HEK293 (cell line): ENCODE measurements around the gene CHST9.

Source experiments
- CTCF ChIA-PET: fragments of 350-600 bp; formaldehyde crosslinking; extraction: SDS; loops from one replicate; lab custom pipeline; 2021; ENCODE audit warnings: antibody characterized with exemption; lab: Yijun Ruan, JAX
- POLR2A ChIA-PET: fragments of 300-600 bp; formaldehyde crosslinking; extraction: SDS; loops from one replicate; lab custom pipeline; 2020; ENCODE audit warnings: antibody characterized with exemption, inconsistent platforms; lab: Yijun Ruan, JAX
- H3K27ac ChIP-seq: fragments of 200-500 bp; sonication (Bioruptor generic); 2 replicates; pipeline ENCODE4 v1.5.1; 2014; ENCODE audit warnings: low read depth, low read length, control low read depth, inconsistent platforms; ENCODE audit errors: extremely low read depth
- H3K36me3 ChIP-seq, 2 experiments: fragments of 200-500 bp in 1 of 2; sonication (Bioruptor generic) in 1 of 2; 1 replicate in 1 of 2; 2 replicates in 1 of 2; pipeline ENCODE4 v1.5.1; 2014 to 2017; ENCODE audit warnings: inconsistent platforms in 2 of 2, low read length in 2 of 2; ENCODE audit not compliant: control insufficient read depth in 2 of 2, insufficient read depth in 1 of 2
- H3K4me1 ChIP-seq: fragments of 200-500 bp; sonication (Bioruptor generic); 2 replicates; pipeline ENCODE4 v1.5.1; 2014; ENCODE audit warnings: mild to moderate bottlenecking, low read length, inconsistent platforms; ENCODE audit not compliant: control insufficient read depth, insufficient read depth
- H3K4me3 ChIP-seq: 2 replicates; pipeline ENCODE4 v1.5.1; 2011; ENCODE audit warnings: low read depth, mild to moderate bottlenecking, control low read depth, low read length, moderate library complexity
- H3K9me3 ChIP-seq: fragments of 200-500 bp; sonication (Bioruptor generic); 2 replicates; pipeline ENCODE4 v1.5.1; 2014; ENCODE audit warnings: low read depth, low read length, inconsistent platforms; ENCODE audit not compliant: control insufficient read depth, insufficient read depth
- EGR2 ChIP-seq: fragments of 450-650 bp; formaldehyde crosslinking; IDR thresholded peaks from 2 replicates; pipeline ENCODE4 v1.5.1; 2016; ENCODE audit warnings: low read depth, missing biosample characterization, missing genetic modification characterization
- GFI1B ChIP-seq: fragments of 450-650 bp; formaldehyde crosslinking; IDR thresholded peaks from 2 replicates; pipeline ENCODE4 v1.5.1; 2016; ENCODE audit warnings: missing biosample characterization, missing genetic modification characterization
- GLI4 ChIP-seq: fragments of 450-650 bp; formaldehyde crosslinking; IDR thresholded peaks from 2 replicates; pipeline ENCODE4 v1.5.1; 2016; ENCODE audit warnings: missing biosample characterization, missing genetic modification characterization
- TCF7L2 ChIP-seq: IDR thresholded peaks from 2 replicates; pipeline ENCODE4 v1.6.1; 2011; ENCODE audit warnings: low read depth, mild to moderate bottlenecking, inconsistent platforms, low read length, moderate library complexity, borderline replicate concordance
- WT1 ChIP-seq: fragments of 450-650 bp; formaldehyde crosslinking; IDR thresholded peaks from 2 replicates; pipeline ENCODE4 v1.5.1; 2016; ENCODE audit warnings: missing biosample characterization, missing genetic modification characterization
- YY1 ChIP-seq: fragments of 450-650 bp; formaldehyde crosslinking; IDR thresholded peaks from 2 replicates; pipeline ENCODE4 v1.5.1; 2018; ENCODE audit warnings: missing biosample characterization, missing genetic modification characterization
- ZBTB1 ChIP-seq: fragments of 450-650 bp; formaldehyde crosslinking; IDR thresholded peaks from 2 replicates; pipeline ENCODE4 v1.5.1; 2016; ENCODE audit warnings: missing biosample characterization, missing genetic modification characterization
- ZBTB17 ChIP-seq: fragments of 450-650 bp; formaldehyde crosslinking; IDR thresholded peaks from 2 replicates; pipeline ENCODE4 v1.5.1; 2016; ENCODE audit warnings: missing biosample characterization, missing genetic modification characterization
- ZFP3 ChIP-seq: fragments of 450-650 bp; formaldehyde crosslinking; IDR thresholded peaks from 2 replicates; pipeline ENCODE4 v1.5.1; 2016; ENCODE audit warnings: low read depth, missing biosample characterization, missing genetic modification characterization
- ZNF10 ChIP-seq: fragments of 450-650 bp; formaldehyde crosslinking; IDR thresholded peaks from 2 replicates; pipeline ENCODE4 v1.5.1; 2017; ENCODE audit warnings: missing biosample characterization, missing genetic modification characterization
- ZNF24 ChIP-seq: fragments of 450-650 bp; formaldehyde crosslinking; IDR thresholded peaks from 2 replicates; pipeline ENCODE4 v1.5.1; 2016; ENCODE audit warnings: missing biosample characterization, missing genetic modification characterization
- ZNF423 ChIP-seq: fragments of 450-650 bp; formaldehyde crosslinking; IDR thresholded peaks from 2 replicates; pipeline ENCODE4 v1.5.1; 2016; ENCODE audit warnings: missing biosample characterization, missing genetic modification characterization
- ZNF549 ChIP-seq: fragments of 450-650 bp; IDR thresholded peaks from 2 replicates; pipeline ENCODE4 v1.5.1; 2018; ENCODE audit warnings: missing biosample characterization, missing genetic modification characterization, mild to moderate bottlenecking, inconsistent platforms, moderate library complexity
- ZNF621 ChIP-seq: fragments of 450-650 bp; formaldehyde crosslinking; IDR thresholded peaks from 2 replicates; pipeline ENCODE4 v1.5.1; 2017; ENCODE audit warnings: missing biosample characterization, missing genetic modification characterization
- TF ChIP-seq, protein P1 (sequence below): fragments of 450-650 bp; formaldehyde crosslinking; IDR thresholded peaks from 2 replicates; pipeline ENCODE4 v1.5.1; 2016; ENCODE audit warnings: missing biosample characterization, missing genetic modification characterization
- TF ChIP-seq, protein P2 (sequence below): fragments of 450-650 bp; formaldehyde crosslinking; IDR thresholded peaks from 2 replicates; pipeline ENCODE4 v1.5.1; 2017; ENCODE audit warnings: missing biosample characterization, missing genetic modification characterization
- TF ChIP-seq, protein P3 (sequence below): fragments of 450-650 bp; formaldehyde crosslinking; IDR thresholded peaks from 2 replicates; pipeline ENCODE4 v1.5.1; 2016; ENCODE audit warnings: missing biosample characterization, missing genetic modification characterization
- TF ChIP-seq, protein P4 (sequence below): fragments of 450-650 bp; formaldehyde crosslinking; IDR thresholded peaks from 2 replicates; pipeline ENCODE4 v1.5.1; 2016; ENCODE audit warnings: missing biosample characterization, missing genetic modification characterization, borderline replicate concordance
- TF ChIP-seq, protein P5 (sequence below): fragments of 450-650 bp; formaldehyde crosslinking; IDR thresholded peaks from 2 replicates; pipeline ENCODE4 v1.5.1; 2016; ENCODE audit warnings: missing biosample characterization, missing genetic modification characterization

CHST9 gene

DNA sequence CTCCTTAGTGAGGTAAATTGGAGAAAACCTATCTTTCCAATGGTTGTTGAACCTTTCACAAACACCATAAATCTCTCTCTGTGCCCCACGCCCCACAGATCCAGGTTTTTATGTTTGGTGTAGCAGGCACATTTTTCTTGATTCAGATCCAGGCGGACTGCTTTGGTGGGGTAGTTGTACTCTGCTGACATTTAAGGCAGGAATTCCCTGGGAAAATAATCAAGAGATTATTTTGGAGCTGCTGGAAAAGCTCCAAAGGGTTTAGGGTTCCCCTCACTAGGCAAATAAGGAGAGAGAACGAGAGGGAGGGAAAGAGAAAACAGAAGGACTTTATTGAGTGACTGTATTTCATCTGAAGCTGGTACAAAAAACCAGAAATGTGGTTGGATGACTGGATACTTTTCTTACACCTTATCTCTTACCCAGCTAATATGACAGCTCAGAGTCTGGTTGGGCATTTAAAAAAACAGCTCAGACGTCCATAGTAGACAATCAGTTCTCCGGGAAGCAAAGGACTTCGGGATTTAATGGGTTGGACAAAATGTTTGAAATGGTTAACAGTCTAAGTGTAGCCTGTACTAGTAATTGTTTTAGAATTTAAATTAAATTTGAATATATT lies 316.0 kb downstream of the CHST9 start (continued):
- TF ChIP-seq, protein P1, sequence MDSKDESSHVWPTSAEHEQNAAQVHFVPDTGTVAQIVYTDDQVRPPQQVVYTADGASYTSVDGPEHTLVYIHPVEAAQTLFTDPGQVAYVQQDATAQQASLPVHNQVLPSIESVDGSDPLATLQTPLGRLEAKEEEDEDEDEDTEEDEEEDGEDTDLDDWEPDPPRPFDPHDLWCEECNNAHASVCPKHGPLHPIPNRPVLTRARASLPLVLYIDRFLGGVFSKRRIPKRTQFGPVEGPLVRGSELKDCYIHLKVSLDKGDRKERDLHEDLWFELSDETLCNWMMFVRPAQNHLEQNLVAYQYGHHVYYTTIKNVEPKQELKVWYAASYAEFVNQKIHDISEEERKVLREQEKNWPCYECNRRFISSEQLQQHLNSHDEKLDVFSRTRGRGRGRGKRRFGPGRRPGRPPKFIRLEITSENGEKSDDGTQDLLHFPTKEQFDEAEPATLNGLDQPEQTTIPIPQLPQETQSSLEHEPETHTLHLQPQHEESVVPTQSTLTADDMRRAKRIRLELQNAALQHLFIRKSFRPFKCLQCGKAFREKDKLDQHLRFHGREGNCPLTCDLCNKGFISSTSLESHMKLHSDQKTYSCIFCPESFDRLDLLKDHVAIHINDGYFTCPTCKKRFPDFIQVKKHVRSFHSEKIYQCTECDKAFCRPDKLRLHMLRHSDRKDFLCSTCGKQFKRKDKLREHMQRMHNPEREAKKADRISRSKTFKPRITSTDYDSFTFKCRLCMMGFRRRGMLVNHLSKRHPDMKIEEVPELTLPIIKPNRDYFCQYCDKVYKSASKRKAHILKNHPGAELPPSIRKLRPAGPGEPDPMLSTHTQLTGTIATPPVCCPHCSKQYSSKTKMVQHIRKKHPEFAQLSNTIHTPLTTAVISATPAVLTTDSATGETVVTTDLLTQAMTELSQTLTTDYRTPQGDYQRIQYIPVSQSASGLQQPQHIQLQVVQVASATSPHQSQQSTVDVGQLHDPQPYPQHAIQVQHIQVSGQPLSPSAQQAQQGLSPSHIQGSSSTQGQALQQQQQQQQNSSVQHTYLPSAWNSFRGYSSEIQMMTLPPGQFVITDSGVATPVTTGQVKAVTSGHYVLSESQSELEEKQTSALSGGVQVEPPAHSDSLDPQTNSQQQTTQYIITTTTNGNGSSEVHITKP (tag by site-specific recombination), result 0 out of 2 replicates have a peak, but pooled peaks have one; percentile 21
- TF ChIP-seq, protein P2, sequence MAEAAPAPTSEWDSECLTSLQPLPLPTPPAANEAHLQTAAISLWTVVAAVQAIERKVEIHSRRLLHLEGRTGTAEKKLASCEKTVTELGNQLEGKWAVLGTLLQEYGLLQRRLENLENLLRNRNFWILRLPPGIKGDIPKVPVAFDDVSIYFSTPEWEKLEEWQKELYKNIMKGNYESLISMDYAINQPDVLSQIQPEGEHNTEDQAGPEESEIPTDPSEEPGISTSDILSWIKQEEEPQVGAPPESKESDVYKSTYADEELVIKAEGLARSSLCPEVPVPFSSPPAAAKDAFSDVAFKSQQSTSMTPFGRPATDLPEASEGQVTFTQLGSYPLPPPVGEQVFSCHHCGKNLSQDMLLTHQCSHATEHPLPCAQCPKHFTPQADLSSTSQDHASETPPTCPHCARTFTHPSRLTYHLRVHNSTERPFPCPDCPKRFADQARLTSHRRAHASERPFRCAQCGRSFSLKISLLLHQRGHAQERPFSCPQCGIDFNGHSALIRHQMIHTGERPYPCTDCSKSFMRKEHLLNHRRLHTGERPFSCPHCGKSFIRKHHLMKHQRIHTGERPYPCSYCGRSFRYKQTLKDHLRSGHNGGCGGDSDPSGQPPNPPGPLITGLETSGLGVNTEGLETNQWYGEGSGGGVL (tag by site-specific recombination), result peak; percentile 76
- no peak for TF ChIP-seq ZFP3
- no peak for TF ChIP-seq TCF7L2
- peak; percentile 75 for TF ChIP-seq WT1 (tag by site-specific recombination)
- no peak for TF ChIP-seq ZBTB17 (tag by site-specific recombination)

DNA sequence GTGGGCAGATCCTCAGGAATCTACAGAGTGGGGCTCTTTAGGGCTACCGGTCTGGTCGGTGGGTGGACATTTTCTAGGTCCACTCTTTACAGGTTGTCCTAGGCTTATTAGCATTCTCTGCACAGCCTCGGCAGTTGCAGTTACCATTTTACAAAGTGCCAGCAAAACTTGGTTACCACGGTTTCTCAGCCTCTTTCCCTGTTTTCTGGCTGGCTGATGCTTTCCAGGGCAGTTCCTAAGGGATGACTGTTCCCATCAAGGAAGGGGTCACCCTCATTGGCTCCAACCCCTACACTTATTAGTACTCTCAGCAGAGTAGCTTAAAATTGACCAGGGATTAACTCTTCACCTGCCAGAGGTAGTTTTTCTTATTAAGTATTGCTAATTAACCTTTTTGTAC lies 317.6 kb downstream of the CHST9 start:
- no peaks in the 10 kb centered on the region; the same call in 1 of the 2 replicates for H3K4me1 ChIP-seq
- ChIA-PET POLR2A (no interaction called here), CTCF (no interaction called here)
- no peaks in the 10 kb centered on the region for H3K36me3 ChIP-seq
- no peak overlapping the region for H3K27ac ChIP-seq
- no peaks in the 10 kb centered on the region for H3K9me3 ChIP-seq
- H3K4me3 ChIP-seq, result no peak overlapping the region
- TF ChIP-seq, protein P3, sequence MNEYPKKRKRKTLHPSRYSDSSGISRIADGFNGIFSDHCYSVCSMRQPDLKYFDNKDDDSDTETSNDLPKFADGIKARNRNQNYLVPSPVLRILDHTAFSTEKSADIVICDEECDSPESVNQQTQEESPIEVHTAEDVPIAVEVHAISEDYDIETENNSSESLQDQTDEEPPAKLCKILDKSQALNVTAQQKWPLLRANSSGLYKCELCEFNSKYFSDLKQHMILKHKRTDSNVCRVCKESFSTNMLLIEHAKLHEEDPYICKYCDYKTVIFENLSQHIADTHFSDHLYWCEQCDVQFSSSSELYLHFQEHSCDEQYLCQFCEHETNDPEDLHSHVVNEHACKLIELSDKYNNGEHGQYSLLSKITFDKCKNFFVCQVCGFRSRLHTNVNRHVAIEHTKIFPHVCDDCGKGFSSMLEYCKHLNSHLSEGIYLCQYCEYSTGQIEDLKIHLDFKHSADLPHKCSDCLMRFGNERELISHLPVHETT (tag by site-specific recombination), result no peak
- no peak for TF ChIP-seq GFI1B (tag by site-specific recombination)
- no peak for TF ChIP-seq GLI4 (tag by site-specific recombination)
- TF ChIP-seq, protein P2 (tag by site-specific recombination), result no peak
- TF ChIP-seq, protein P4, sequence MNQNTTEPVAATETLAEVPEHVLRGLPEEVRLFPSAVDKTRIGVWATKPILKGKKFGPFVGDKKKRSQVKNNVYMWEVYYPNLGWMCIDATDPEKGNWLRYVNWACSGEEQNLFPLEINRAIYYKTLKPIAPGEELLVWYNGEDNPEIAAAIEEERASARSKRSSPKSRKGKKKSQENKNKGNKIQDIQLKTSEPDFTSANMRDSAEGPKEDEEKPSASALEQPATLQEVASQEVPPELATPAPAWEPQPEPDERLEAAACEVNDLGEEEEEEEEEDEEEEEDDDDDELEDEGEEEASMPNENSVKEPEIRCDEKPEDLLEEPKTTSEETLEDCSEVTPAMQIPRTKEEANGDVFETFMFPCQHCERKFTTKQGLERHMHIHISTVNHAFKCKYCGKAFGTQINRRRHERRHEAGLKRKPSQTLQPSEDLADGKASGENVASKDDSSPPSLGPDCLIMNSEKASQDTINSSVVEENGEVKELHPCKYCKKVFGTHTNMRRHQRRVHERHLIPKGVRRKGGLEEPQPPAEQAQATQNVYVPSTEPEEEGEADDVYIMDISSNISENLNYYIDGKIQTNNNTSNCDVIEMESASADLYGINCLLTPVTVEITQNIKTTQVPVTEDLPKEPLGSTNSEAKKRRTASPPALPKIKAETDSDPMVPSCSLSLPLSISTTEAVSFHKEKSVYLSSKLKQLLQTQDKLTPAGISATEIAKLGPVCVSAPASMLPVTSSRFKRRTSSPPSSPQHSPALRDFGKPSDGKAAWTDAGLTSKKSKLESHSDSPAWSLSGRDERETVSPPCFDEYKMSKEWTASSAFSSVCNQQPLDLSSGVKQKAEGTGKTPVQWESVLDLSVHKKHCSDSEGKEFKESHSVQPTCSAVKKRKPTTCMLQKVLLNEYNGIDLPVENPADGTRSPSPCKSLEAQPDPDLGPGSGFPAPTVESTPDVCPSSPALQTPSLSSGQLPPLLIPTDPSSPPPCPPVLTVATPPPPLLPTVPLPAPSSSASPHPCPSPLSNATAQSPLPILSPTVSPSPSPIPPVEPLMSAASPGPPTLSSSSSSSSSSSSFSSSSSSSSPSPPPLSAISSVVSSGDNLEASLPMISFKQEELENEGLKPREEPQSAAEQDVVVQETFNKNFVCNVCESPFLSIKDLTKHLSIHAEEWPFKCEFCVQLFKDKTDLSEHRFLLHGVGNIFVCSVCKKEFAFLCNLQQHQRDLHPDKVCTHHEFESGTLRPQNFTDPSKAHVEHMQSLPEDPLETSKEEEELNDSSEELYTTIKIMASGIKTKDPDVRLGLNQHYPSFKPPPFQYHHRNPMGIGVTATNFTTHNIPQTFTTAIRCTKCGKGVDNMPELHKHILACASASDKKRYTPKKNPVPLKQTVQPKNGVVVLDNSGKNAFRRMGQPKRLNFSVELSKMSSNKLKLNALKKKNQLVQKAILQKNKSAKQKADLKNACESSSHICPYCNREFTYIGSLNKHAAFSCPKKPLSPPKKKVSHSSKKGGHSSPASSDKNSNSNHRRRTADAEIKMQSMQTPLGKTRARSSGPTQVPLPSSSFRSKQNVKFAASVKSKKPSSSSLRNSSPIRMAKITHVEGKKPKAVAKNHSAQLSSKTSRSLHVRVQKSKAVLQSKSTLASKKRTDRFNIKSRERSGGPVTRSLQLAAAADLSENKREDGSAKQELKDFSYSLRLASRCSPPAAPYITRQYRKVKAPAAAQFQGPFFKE (tag by site-specific recombination), result no peak
- no peak for TF ChIP-seq ZNF549
- TF ChIP-seq ZNF621 (tag by site-specific recombination), result no peak
- no peak for TF ChIP-seq YY1 (tag by site-specific recombination)
- no peak for TF ChIP-seq EGR2 (tag by site-specific recombination)
- TF ChIP-seq ZNF24 (tag by site-specific recombination), result no peak
- TF ChIP-seq ZNF423, result no peak
- no peak for TF ChIP-seq ZBTB1
- TF ChIP-seq ZNF10 (tag by site-specific recombination), result no peak
- TF ChIP-seq, protein P5, sequence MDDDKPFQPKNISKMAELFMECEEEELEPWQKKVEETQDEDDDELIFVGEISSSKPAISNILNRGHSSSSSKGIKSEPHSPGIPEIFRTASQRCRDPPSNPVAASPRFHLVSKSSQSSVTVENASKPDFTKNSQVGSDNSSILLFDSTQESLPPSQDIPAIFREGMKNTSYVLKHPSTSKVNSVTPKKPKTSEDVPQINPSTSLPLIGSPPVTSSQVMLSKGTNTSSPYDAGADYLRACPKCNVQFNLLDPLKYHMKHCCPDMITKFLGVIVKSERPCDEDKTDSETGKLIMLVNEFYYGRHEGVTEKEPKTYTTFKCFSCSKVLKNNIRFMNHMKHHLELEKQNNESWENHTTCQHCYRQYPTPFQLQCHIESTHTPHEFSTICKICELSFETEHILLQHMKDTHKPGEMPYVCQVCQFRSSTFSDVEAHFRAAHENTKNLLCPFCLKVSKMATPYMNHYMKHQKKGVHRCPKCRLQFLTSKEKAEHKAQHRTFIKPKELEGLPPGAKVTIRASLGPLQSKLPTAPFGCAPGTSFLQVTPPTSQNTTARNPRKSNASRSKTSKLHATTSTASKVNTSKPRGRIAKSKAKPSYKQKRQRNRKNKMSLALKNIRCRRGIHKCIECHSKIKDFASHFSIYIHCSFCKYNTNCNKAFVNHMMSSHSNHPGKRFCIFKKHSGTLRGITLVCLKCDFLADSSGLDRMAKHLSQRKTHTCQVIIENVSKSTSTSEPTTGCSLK (tag by site-specific recombination), result no peak
